HPDE6-E6E7 (cell line): ENCODE results near the gene DIRAS3.
"Not testable (repeated sequence)": the region's sequence is repeated elsewhere in the genome, so short reads cannot be mapped to it uniquely, and the experiment has no call there.

Source experiments
- DNase-seq: peaks from one replicate; pipeline ENCODE4 v3.0.0; 2011; ENCODE audit warnings: missing footprints; ENCODE audit errors: extremely low spot score

DIRAS3 gene

GRCh38 chr1:68024635-68025338, 25.6 kb downstream of the DIRAS3 start:
- DNase-seq: no peak

DNA sequence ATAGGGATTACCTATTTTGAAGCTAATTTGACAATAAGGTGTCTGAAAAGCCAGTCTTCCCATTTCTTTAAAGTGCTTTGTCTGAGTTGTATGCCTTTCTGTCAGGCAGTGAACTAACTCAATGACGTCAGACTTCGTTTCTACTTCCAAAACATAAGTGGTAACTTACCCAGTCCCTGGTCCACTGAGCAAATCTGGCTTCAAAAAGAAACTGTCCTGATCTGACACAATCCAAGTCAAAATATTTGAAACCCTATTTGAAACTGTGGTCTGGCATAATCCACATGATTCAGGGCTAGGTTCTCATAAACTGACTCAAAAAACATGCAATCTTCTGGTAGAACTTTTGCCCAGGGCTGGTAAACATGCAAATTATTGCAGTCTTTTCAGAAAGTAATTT, 34.0 kb downstream of the DIRAS3 start:
- DNase-seq: no peak

DNA sequence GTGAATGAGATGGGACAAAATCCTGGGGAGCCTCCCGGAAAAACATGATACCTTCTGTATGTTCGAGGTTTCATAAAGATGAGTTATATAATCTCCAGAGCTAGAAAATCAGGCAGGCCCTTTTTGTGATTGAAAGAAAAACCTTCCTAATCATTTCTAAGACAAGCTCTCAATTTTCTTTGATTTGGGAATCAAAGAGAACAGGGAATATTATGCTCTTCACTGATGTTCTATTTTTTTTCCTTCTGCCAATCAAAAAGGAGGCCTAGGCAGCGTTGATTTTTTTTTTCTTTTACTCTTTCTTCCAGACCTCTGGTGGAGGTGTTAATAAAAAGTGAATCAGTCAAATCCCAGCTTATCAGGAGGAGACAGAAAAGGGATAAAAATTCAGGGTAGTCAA, 34.5 kb downstream of the DIRAS3 start:
- DNase-seq: no peak

GRCh38 chr1:68015369-68015768, 35.1 kb downstream of the DIRAS3 start:
- no peak for DNase-seq

DNA sequence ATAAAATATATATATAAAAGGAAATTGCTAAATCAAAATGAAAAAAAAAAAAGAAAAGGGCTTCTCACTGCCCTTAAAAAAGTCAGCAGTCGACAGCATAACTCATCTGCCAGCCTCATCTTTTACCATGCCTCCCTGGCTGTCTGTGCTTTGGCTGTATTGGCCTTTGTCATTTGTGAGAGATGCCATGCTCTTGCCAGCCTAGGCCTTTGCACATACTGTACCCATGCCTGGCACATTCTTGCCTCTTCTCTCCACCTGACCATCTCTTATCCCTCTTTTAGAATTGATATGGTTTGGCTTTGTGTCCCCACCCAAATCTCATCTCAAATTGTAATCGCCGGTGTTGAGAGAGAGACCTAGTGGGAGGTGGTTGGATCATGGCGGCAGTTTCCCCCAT, 37.1 kb downstream of the DIRAS3 start:
- DNase-seq: no peak

DNA sequence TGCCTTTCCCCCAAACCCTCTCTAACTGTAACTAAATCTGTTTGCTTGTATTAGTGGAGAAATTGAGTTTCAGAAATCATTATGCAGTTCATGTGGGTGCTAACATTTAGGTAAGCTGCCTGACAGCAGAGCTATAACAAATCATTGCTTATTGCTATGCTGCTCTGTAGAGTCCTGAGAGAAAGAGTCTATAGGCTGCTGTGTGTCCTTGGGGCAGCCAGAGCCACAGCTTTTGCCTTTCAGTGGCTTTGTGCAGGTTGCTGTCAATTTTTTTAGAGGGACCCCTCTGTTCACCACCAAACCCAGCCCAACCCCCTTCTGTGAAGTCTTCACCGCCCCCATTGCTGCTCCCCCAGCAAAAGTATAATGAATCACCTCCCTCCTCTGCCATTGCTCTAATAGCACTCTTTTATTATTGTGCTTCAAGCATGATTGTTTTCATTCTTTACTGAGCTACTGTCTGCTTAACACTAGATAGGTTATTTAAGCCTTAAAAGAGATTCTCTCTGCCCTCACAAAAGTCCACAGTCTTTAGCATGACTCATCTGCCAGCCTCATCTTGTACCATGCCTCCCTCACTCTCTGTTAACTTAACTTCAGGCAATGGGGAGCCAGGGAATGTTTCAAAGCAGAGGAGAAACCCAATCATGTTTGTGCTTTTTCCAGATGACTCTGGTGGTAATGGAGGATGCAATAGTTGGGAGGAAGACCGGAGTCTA, 38.6 kb downstream of the DIRAS3 start:
- no peak for DNase-seq

DNA sequence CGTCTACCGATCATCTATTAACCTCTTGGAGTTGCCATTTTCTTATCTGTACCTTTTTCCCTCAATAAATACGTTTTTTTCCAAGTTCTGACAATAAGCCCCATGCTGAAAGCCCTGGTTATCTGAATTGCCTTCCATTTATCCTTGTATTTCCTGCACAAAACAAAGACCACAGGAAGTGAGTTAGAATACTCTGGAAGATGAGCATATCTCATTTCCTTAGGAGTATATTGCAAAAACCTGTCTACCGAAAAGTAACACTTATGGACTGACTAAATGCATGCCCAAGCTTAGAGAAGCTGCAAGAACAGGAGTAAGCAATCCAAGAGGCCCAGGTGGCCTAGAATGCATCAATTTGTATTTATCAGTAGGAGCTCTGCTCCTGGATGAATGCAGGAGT, 39.9 kb downstream of the DIRAS3 start:
- no peak for DNase-seq

DNA sequence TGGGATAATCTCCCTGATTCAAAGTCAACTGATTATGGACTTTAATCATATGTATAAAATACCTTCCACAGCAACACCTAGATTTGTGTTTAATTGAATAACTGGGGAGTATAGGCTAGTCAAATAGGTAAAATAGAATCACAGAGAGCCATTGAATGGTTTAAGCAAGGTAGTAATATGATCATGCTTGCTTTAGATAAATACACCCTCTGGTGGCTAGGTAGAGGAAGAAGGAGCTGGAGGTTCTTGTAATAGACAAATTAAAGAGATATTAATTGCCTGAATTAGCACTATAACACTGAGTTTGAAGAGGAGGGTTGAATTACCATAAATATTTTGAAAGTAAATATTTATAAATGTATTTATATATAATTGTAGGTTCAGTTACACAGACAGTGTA, 40.3 kb downstream of the DIRAS3 start:
- DNase-seq: peak; percentile 39

- not testable (repeated sequence) for DNase-seq
Measured at GRCh38 chr1:68003626-68004025, 46.8 kb downstream of the DIRAS3 start.

DNA sequence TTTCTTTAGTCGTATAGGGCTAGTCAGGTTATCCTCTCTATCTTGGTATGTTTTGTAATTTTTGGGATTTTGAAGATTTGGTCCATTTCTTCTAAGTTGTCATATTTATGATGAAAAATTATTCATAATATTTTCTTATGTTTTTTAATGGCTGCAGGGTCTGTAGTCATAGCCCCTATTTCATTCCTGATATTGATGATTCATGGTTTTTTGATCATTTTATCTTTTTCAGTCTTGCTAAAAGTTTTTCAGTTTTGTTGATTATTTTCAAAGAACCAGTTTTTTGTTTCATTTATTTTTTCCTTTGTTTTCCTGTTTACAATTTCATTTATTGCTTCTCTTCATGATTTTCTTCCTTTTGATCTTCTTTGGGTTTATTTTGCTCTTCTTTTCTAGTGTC, 50.2 kb downstream of the DIRAS3 start:
- no peak for DNase-seq

DNA sequence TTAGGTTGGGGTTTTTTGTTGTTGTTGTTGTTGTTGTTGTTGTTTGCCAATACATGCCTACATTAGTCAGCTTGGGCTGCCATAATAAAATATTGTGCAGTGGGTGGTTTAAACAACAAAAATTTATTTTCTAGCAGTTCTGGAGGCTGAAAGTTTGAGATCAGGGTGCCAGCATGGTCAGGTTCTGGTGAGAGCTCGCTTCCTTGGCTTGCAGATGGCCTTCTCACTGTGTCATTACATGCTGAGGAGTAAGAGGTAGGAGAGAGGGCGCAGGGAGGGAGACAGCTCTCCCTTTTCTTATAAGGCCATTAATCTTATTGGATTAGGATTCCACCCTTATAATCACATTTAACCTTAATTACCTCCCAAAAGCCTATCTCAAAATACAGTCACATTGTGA, 52.7 kb downstream of the DIRAS3 start:
- no peak for DNase-seq
